NK-92 (cell line): ENCODE results near the gene GAPDH.

Experiments
- DNase-seq: peaks from one replicate; lab custom pipeline; 2025; ENCODE audit not compliant: unreplicated experiment; lab: John Stamatoyannopoulos, UW

The GAPDH gene

DNA sequence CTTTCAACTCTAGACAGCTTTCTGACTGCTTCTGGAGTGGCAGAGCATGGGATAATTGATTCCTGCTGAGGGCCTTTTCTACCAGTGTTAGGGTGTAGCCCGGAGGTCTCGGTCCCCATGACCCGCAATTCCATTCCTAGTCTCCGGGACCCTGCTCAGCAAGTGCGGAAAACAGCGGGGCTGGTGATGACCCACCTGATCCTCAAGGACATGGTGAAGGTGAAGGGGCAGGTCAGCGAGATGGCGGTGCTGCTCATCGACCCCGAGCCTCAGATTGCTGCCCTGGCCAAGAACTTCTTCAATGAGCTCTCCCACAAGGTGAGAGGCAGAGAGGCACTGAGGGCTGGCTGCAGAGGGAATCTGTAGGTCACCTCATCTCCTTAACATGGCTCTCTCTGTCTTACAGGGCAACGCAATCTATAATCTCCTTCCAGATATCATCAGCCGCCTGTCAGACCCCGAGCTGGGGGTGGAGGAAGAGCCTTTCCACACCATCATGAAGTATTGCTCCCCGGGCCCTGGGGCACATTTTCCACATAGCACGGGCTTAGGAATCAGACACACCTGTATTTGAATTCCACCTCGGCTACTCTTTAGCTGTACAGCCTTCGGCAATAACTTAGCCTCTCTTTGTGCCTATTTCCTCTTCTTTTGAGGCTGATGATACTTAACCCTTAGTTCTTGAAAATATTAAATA lies 5.6 kb upstream of the GAPDH start:
- no peak for DNase-seq

DNA sequence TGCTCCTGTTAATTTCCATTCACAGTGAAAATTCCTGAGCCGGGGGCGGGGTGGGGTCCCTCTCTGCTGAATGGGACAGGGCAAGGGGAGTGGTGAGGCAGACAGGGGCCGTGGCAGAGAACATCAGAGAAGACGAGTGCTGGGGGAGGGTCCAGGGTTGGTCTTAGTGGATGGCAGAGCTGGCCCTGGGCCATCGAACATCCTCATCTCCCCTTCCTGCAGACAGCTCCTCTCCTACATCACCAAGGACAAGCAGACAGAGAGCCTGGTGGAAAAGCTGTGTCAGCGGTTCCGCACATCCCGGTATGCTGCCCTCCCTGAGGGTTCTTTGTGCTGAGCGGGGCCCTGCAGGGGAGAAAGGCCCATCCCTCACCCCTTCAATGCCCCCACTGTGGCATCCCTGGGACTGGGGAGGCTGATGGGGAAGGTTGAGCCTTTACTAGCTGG lies 5.0 kb upstream of the GAPDH start:
- no peak for DNase-seq

DNA sequence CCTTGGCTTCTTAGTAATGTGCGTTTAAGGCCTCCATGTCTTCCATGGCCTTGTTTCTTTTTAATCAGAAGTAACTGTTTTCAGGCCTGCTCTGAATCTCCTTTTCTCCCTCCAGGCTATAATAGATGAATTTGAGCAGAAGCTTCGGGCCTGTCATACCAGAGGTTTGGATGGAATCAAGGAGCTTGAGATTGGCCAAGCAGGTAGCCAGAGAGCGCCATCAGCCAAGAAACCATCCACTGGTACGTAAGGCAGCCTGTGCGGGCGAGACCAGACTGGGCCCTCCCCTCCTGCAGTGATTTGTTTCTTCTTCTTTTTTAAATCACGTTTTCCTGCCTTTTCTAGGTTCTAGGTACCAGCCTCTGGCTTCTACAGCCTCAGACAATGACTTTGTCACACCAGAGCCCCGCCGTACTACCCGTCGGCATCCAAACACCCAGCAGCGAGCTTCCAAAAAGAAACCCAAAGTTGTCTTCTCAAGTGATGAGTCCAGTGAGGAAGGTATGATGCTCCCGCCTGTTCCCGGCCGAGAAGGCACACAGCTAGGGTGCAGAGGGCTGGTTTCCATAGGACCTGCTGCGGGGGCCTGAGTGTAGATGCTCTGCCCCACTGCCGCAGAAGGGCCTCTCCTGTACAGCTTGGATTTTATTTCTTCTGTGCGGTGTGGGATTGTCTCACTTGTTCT lies 3.6 kb upstream of the GAPDH start:
- no peak for DNase-seq

DNA sequence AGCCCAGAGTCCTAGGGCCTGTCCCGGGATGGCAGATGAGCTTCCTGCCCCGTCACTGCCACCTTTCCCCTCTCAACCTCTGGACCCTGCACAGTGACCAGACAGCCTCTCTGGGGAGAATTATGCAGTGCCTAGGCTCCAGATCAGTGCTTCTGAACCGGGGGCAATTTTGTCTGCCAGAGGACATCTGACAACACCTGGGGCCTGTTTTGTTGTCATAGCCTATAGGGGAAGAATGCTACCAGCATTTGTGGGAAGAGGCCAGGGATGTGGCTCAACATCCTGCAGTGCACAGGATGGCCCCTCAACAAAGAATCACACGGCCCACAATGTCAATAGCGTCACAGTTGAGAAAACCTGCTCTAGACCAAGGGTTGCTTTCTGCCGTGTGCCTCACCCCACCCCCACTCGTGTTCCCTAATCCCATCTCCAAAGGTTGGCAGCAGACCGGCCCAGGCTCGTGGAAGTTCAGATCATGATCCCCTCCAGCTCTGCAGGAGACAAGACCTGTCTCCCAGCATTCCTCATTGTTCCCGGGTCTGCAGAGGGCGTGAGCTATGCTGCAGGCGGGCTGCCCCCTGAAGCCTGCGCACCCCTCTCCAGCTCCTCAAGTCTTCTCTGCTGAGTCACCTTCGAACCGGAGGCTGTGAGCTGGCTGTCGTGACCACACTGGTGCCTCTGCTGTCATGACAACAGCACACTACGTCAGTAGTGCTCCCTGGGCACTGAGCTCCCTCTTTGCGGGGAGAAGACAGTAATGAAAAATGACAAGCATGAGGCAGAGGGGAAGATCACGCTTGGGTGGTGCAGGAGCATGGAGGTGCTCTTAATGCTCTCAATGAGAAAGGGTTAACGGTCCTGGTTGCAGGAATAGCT lies 2.0 kb upstream of the GAPDH start:
- DNase-seq = no peak

DNA sequence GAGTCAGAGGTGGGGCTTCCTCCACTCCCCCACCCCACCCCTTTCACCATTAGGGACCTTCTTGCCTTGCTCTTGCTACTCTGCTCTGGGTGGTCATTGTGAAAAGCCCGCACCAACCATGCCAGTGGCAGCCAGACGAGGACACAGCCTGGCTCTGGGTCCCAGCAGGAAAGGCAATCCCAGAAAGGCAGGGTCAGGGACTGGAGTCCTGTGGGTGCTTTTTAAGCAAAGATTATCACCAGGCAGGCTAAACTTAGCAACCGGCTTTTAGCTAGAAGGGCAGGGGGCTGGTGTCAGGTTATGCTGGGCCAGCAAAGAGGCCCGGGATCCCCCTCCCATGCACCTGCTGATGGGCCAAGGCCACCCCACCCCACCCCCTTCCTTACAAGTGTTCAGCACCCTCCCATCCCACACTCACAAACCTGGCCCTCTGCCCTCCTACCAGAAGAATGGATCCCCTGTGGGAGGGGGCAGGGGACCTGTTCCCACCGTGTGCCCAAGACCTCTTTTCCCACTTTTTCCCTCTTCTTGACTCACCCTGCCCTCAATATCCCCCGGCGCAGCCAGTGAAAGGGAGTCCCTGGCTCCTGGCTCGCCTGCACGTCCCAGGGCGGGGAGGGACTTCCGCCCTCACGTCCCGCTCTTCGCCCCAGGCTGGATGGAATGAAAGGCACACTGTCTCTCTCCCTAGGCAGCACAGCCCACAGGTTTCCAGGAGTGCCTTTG lies 1.2 kb upstream of the GAPDH start:
- DNase-seq = no peak

DNA sequence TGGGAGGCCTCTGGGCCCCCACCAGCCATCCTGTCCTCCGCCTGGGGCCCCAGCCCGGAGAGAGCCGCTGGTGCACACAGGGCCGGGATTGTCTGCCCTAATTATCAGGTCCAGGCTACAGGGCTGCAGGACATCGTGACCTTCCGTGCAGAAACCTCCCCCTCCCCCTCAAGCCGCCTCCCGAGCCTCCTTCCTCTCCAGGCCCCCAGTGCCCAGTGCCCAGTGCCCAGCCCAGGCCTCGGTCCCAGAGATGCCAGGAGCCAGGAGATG lies 729 bp upstream of the GAPDH start:
- DNase-seq = no peak

DNA sequence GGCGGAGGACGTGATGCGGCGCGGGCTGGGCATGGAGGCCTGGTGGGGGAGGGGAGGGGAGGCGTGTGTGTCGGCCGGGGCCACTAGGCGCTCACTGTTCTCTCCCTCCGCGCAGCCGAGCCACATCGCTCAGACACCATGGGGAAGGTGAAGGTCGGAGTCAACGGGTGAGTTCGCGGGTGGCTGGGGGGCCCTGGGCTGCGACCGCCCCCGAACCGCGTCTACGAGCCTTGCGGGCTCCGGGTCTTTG lies 303 bp downstream of the GAPDH start:
- peak; percentile 2 for DNase-seq

DNA sequence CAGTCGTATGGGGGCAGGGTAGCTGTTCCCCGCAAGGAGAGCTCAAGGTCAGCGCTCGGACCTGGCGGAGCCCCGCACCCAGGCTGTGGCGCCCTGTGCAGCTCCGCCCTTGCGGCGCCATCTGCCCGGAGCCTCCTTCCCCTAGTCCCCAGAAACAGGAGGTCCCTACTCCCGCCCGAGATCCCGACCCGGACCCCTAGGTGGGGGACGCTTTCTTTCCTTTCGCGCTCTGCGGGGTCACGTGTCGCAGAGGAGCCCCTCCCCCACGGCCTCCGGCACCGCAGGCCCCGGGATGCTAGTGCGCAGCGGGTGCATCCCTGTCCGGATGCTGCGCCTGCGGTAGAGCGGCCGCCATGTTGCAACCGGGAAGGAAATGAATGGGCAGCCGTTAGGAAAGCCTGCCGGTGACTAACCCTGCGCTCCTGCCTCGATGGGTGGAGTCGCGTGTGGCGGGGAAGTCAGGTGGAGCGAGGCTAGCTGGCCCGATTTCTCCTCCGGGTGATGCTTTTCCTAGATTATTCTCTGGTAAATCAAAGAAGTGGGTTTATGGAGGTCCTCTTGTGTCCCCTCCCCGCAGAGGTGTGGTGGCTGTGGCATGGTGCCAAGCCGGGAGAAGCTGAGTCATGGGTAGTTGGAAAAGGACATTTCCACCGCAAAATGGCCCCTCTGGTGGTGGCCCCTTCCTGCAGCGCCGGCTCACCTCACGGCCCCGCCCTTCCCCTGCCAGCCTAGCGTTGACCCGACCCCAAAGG lies 804 bp downstream of the GAPDH start:
- no peak for DNase-seq

DNA sequence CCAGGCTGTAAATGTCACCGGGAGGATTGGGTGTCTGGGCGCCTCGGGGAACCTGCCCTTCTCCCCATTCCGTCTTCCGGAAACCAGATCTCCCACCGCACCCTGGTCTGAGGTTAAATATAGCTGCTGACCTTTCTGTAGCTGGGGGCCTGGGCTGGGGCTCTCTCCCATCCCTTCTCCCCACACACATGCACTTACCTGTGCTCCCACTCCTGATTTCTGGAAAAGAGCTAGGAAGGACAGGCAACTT lies 1.3 kb downstream of the GAPDH start:
- DNase-seq = no peak

DNA sequence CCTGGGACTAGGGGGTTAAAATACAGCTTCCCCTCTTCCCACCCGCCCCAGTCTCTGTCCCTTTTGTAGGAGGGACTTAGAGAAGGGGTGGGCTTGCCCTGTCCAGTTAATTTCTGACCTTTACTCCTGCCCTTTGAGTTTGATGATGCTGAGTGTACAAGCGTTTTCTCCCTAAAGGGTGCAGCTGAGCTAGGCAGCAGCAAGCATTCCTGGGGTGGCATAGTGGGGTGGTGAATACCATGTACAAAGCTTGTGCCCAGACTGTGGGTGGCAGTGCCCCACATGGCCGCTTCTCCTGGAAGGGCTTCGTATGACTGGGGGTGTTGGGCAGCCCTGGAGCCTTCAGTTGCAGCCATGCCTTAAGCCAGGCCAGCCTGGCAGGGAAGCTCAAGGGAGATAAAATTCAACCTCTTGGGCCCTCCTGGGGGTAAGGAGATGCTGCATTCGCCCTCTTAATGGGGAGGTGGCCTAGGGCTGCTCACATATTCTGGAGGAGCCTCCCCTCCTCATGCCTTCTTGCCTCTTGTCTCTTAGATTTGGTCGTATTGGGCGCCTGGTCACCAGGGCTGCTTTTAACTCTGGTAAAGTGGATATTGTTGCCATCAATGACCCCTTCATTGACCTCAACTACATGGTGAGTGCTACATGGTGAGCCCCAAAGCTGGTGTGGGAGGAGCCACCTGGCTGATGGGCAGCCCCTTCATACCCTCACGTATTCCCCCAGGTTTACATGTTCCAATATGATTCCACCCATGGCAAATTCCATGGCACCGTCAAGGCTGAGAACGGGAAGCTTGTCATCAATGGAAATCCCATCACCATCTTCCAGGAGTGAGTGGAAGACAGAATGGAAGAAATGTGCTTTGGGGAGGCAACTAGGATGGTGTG lies 1.9 kb downstream of the GAPDH start:
- no peak for DNase-seq

DNA sequence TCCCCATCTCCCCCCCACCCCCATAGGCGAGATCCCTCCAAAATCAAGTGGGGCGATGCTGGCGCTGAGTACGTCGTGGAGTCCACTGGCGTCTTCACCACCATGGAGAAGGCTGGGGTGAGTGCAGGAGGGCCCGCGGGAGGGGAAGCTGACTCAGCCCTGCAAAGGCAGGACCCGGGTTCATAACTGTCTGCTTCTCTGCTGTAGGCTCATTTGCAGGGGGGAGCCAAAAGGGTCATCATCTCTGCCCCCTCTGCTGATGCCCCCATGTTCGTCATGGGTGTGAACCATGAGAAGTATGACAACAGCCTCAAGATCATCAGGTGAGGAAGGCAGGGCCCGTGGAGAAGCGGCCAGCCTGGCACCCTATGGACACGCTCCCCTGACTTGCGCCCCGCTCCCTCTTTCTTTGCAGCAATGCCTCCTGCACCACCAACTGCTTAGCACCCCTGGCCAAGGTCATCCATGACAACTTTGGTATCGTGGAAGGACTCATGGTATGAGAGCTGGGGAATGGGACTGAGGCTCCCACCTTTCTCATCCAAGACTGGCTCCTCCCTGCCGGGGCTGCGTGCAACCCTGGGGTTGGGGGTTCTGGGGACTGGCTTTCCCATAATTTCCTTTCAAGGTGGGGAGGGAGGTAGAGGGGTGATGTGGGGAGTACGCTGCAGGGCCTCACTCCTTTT lies 2.7 kb downstream of the GAPDH start:
- no peak for DNase-seq

DNA sequence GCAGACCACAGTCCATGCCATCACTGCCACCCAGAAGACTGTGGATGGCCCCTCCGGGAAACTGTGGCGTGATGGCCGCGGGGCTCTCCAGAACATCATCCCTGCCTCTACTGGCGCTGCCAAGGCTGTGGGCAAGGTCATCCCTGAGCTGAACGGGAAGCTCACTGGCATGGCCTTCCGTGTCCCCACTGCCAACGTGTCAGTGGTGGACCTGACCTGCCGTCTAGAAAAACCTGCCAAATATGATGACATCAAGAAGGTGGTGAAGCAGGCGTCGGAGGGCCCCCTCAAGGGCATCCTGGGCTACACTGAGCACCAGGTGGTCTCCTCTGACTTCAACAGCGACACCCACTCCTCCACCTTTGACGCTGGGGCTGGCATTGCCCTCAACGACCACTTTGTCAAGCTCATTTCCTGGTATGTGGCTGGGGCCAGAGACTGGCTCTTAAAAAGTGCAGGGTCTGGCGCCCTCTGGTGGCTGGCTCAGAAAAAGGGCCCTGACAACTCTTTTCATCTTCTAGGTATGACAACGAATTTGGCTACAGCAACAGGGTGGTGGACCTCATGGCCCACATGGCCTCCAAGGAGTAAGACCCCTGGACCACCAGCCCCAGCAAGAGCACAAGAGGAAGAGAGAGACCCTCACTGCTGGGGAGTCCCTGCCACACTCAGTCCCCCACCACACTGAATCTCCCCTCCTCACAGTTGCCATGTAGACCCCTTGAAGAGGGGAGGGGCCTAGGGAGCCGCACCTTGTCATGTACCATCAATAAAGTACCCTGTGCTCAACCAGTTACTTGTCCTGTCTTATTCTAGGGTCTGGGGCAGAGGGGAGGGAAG lies 3.5 kb downstream of the GAPDH start:
- DNase-seq = peak; percentile 3

DNA sequence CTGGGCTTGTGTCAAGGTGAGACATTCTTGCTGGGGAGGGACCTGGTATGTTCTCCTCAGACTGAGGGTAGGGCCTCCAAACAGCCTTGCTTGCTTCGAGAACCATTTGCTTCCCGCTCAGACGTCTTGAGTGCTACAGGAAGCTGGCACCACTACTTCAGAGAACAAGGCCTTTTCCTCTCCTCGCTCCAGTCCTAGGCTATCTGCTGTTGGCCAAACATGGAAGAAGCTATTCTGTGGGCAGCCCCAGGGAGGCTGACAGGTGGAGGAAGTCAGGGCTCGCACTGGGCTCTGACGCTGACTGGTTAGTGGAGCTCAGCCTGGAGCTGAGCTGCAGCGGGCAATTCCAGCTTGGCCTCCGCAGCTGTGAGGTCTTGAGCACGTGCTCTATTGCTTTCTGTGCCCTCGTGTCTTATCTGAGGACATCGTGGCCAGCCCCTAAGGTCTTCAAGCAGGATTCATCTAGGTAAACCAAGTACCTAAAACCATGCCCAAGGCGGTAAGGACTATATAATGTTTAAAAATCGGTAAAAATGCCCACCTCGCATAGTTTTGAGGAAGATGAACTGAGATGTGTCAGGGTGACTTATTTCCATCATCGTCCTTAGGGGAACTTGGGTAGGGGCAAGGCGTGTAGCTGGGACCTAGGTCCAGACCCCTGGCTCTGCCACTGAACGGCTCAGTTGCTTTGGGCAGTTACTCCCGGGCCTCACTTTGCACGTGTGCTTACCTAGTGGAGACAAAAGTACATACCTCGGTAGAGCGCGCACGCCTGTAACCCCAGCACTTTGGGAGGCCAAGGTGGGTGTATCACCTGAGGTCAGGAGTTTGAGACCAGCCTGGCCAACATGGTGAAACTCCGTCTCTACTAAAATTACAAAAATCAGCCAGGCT lies 4.3 kb downstream of the GAPDH start:
- no peak for DNase-seq

DNA sequence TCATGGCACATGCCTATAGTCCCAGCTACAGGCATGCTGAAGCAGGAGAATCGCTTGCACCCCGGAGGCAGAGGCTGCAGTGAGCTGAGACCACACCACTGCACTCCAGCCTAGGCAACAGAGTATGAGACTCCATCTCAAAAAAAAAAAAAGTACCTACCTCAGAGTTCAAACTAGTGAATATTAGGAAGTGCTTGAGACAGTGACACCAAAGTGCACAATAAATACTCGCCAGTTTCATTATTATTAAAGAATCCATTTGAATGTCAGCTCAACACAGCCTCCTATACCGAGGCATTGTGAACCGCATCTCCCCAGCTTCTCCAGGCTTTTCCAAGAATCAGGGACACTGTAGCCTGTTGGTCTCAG lies 5.0 kb downstream of the GAPDH start:
- no peak for DNase-seq

DNA sequence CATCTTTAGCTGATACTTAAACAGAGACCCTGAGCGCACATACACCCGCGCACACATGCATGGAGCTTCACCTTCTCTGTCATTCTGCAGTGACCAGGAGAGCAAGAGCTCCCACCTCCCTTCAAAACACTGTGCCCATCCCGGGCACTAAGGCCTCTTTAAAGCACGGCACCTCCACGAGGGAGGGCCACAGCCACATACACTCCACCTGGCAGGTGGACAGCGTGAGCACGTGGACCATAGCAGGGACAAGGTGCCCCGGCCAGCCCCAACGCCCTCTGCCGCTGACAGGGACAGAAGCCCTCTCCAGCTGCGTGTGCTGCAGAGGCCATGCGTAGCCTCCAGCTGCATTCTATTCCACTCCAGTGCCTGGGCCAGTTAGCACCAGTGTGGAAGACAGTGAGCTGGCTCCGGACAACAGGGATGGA lies 5.4 kb downstream of the GAPDH start:
- DNase-seq = no peak

DNA sequence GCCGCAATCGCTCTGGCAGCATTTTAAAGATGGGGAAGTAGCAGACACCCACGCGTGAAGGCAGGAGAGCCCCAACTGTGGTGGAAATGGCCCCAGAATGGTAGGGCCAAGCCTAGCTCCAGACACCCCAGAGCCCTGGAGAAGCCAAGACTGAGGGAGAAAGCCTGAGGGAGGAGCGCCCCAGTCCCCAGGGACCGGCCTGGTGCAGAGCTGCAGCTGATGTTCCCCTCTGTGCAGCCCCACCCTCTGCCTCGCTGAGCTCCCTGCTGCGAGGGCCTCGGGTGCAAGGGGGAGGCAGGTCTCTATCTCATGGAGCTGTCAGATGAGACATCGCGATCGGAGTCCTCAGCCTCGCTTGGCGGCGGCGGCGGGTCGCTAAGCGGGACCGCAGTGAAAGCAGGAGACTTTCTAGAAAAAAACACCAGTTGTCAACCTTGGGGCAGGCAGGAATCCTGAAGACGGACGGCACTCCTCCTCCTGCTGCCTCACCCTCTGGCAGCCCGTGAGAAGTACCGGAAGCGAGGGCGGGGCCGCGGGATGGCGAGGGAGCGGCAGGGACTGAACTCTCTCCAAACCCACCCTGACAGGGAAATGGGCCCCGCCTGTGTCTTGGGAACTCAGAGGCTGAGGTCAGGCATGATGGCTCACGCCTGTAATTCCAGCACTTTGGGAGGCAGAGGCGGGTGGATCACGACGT lies 6.0 kb downstream of the GAPDH start:
- no peak for DNase-seq

DNA sequence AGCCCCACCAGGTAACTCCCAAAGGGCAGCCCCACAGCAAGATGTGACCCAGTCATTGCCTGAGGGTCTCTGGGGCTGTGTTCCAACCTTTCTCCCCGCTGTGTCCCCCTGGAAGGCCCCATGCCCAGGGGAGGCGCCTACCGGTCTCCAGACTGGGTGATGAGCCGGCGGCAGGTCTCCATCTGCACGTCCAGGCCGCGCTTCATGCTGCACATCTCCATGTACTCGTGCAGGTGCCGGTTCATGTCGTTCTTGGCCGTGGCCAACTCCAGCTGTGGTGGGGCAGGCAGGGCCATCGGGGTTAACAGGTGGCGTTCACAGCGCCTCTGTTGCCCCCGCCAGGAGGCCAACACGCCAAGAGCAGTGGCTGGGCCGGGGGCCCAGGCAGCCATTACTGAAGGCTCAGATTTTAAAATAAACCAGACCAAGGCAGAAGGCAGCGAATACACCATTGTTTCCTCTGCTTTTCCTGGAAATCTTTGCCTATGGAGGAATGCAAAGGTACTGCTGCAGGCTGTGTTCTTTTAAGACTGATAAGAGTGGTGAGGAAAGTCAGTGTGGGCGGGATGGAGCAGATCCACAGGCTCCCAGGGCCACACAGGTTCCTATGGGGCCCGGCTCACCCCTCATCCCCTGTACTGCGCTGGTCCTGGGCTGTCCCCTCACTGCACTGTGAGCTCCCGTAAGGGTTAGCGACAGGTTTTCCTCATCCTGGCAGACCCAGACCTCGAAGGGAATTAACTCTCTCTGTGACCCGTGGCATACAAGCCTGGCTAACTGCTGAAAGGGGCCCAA lies 7.3 kb downstream of the GAPDH start:
- no peak for DNase-seq
